ENCODE results near the gene GBP7.

GRCh38 chr1:89112871-89113613, 62.8 kb downstream of the GBP7 start:
- TF ChIP-seq POLR2A (IDR thresholded peaks at IDR 0.05) (no peak), CTCF (IDR thresholded peaks at IDR 0.05) (no peak)

Measured in right lobe of liver (tissue), 4 donors.